ENCODE results near the gene BPIFB1.

- TF ChIP-seq, protein P1, sequence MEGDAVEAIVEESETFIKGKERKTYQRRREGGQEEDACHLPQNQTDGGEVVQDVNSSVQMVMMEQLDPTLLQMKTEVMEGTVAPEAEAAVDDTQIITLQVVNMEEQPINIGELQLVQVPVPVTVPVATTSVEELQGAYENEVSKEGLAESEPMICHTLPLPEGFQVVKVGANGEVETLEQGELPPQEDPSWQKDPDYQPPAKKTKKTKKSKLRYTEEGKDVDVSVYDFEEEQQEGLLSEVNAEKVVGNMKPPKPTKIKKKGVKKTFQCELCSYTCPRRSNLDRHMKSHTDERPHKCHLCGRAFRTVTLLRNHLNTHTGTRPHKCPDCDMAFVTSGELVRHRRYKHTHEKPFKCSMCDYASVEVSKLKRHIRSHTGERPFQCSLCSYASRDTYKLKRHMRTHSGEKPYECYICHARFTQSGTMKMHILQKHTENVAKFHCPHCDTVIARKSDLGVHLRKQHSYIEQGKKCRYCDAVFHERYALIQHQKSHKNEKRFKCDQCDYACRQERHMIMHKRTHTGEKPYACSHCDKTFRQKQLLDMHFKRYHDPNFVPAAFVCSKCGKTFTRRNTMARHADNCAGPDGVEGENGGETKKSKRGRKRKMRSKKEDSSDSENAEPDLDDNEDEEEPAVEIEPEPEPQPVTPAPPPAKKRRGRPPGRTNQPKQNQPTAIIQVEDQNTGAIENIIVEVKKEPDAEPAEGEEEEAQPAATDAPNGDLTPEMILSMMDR (IDR thresholded peaks at IDR 0.05), result no peak
- no peak for TF ChIP-seq POLR2A (IDR thresholded peaks at IDR 0.05)
- no peak for TF ChIP-seq EP300 (IDR thresholded peaks at IDR 0.05)
Observed at GRCh38 chr20:33345342-33345741, 62.3 kb downstream of the BPIFB1 start.

Data from suprapubic skin (tissue), 3 donors.